ENCODE measurements around the gene ZNF618.

GRCh38 chr9:114031948-114032840 is 156.1 kb downstream of the ZNF618 start:
- TF ChIP-seq, protein P1, sequence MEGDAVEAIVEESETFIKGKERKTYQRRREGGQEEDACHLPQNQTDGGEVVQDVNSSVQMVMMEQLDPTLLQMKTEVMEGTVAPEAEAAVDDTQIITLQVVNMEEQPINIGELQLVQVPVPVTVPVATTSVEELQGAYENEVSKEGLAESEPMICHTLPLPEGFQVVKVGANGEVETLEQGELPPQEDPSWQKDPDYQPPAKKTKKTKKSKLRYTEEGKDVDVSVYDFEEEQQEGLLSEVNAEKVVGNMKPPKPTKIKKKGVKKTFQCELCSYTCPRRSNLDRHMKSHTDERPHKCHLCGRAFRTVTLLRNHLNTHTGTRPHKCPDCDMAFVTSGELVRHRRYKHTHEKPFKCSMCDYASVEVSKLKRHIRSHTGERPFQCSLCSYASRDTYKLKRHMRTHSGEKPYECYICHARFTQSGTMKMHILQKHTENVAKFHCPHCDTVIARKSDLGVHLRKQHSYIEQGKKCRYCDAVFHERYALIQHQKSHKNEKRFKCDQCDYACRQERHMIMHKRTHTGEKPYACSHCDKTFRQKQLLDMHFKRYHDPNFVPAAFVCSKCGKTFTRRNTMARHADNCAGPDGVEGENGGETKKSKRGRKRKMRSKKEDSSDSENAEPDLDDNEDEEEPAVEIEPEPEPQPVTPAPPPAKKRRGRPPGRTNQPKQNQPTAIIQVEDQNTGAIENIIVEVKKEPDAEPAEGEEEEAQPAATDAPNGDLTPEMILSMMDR (IDR thresholded peaks at IDR 0.05): no peak
- no peak for TF ChIP-seq POLR2A (IDR thresholded peaks at IDR 0.05)
